GM12892 (cell line): ENCODE results near the gene CD33.
"Not testable (repeated sequence)": the region's sequence is repeated elsewhere in the genome, so short reads cannot be mapped to it uniquely, and the experiment has no call there.

Source experiments
- DNase-seq: peaks from one replicate; pipeline ENCODE4 v3.0.0; 2011; ENCODE audit not compliant: insufficient read length
- FAIRE-seq: peaks from 2 replicates; lab custom pipeline; 2011; peaks lifted over from hg19 to GRCh38; lab: Jason Lieb, UNC
- POLR2A ChIP-seq: IDR thresholded peaks from 2 replicates; pipeline ENCODE4 v1.6.1; 2011; ENCODE audit warnings: low read depth, low read length, control low read depth
- POLR2AphosphoS5 ChIP-seq: IDR thresholded peaks from 2 replicates; pipeline ENCODE4 v1.6.1; 2011; ENCODE audit warnings: low read depth, low read length, control low read depth
- TAF1 ChIP-seq: IDR thresholded peaks from 2 replicates; pipeline ENCODE4 v1.6.1; 2011; ENCODE audit warnings: low read depth, mild to moderate bottlenecking, control low read depth, low read length, borderline replicate concordance

Gene CD33

DNA sequence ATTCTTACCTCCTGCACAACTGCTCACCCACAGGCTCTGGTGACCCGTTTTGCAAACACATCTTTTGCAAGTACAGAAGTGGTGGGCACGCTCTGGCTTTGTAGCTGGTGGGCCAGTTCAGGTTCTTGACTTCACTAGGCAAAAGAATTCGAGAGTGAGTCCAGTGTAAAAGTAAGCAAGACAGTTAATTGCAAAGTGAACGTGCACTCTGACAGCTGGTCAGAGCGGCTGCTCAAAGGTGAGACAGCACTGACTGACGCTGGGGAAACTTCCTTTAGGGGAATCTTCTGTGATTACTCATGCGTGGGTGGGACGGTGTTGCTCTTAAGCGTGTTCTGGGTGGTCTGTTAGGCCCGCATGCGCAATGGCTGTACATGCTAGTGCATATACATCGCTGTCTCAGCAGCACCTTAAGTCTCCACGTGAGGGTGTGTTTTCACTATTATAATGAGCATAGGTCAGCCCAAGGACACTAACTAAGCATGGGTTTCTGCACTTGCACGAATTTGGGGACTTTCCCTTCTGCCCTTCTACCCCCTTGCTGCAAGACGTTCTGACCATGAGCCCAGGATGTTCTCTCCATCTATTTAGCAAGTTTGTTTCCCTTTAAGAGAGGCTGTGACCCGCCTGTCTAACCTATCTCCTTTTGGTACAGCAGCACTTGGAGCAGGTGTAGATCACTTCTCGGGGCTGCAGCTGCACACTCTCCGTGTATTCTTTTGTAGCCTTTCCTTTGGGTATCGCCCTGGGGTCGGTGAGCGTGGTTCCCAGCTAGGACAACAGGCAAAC, 30.2 kb upstream of the CD33 start:
- DNase-seq (no peak), FAIRE-seq (peak; percentile 97)
- TF ChIP-seq TAF1: no peak
- TF ChIP-seq POLR2AphosphoS5: no peak
- TF ChIP-seq POLR2A: no peak

DNA sequence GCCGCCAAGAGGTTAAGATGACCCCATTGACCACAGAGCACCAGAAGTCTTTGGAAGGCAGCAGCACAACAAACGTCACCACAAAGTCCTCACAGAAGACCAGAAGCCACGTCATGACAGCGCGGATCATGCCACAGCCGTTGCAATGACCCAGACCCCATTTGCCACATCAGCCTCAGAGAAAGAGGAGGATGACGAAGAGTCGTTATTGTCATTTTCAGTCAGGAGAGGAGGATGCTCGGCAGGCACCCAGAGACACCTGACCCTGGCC, 29.6 kb upstream of the CD33 start:
- TF ChIP-seq POLR2AphosphoS5 (no peak), TAF1 (no peak), POLR2A (no peak)
- FAIRE-seq (no peak), DNase-seq (no peak)

DNA sequence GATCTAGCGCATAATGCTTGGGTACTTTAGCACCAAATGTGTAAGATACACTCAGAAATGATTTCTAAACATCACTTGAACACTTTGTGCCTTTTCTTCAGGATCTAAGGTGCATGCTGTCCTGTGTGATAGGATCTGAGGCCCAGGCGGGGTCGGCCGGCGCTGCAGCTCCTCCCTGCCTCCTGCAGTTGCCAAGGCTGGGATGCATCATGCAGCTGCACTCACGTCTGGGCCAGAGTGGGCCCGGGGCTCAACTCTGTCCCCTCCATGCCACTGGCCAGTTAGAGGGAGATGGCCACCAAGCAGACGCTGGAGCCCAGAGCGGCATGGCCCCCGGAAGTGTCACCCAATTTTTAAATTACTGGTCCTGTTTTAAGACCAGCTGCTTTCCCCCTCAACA, 29.3 kb upstream of the CD33 start:
- no peak for DNase-seq
- no peak for FAIRE-seq
- TF ChIP-seq TAF1 (no peak), POLR2AphosphoS5 (no peak), POLR2A (no peak)

DNA sequence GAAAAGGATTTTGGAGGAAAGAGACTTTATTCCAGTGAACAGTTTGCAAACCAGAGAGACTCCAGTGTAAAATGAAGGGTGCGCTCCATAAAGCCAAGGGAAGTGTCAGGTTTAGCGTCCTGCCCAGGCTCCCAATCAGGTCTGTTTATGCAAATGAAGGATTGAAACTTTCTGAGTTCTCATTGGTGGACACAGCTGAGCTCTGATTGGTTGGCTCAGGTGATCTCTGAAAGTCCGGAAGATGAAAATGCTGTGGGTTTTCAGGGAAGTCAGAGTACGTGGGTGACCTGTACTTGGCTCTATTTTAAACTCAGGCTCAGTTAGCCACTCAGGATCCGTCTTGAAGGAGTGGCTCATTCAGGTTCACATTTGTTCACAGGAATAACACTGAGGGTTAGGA, 28.7 kb upstream of the CD33 start:
- TF ChIP-seq POLR2A (no peak), TAF1 (no peak), POLR2AphosphoS5 (no peak)
- no peak for DNase-seq
- FAIRE-seq: no peak

DNA sequence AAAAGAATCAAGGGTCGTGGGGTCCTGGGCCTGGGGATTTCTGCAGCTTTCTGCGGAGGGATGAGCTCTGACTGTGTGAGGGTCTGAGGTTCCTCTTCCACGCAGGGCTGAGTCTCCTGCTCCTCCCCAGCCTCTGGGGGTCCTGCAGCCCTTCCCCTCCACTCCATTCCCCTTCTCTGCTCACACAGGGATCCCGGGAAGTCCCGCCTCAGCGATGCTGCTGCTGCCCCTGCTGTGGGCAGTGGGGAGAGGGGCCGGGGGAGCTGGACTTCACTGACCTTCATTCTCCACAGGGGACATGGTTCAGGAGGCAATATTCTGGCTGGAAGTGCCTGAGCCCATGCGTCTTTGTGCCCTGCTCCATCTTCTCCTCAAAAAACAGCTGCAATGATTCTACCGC, 26.2 kb upstream of the CD33 start:
- FAIRE-seq (no peak), DNase-seq (no peak)
- TF ChIP-seq POLR2A (no peak), POLR2AphosphoS5 (no peak), TAF1 (no peak)

DNA sequence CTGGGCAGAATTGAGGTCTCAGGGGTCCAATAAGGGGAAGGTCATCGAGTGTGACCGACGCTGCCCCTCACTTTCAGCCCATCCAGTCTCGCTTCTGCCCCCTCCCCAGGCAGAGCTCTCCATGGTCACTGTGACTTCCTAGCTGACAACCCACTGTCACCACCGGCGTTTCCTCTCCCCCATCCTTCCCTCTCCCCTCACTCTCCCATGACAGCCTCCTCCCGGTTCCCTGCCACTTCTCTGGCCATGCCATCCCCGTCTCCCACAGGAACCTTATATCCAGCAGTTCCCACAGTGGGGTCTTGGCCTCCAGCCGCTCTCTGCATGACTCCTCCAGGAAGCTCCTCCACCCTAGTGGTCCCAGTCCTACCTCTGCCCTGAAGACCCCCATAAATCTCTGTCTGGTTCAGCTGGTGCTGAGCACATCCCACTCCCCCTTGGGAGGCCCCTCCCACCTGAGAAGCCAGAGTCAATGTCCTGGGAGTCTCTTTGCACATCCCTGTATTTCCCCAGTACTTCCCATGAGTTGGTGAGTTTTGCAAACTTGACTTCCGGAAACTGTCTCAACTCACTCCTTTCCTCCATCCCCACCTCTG, 24.7 kb upstream of the CD33 start:
- TF ChIP-seq POLR2AphosphoS5: no peak
- no peak for TF ChIP-seq TAF1
- no peak for TF ChIP-seq POLR2A
- DNase-seq (no peak), FAIRE-seq (no peak)

DNA sequence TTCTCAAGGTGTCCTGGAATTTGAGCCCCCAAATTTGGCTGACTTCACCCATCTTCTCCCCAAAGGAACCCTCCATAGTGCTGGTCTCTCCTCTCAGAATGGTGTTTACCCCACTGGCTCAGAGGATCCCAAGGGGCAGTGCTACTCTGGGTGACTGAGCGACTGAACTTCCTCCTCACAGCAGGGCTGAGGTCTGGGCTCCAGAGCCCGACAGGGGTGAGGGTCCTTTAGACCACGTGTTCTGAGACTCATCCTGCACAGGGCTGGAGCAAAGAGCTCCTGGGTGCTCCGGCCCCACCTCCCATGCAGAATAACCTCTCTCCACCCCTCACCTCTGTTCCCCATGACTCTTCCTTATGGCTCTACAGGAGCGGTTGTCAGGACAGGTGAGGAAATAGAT, 23.2 kb upstream of the CD33 start:
- FAIRE-seq (no peak), DNase-seq (no peak)
- TF ChIP-seq POLR2A (no peak), TAF1 (no peak), POLR2AphosphoS5 (no peak)

DNA sequence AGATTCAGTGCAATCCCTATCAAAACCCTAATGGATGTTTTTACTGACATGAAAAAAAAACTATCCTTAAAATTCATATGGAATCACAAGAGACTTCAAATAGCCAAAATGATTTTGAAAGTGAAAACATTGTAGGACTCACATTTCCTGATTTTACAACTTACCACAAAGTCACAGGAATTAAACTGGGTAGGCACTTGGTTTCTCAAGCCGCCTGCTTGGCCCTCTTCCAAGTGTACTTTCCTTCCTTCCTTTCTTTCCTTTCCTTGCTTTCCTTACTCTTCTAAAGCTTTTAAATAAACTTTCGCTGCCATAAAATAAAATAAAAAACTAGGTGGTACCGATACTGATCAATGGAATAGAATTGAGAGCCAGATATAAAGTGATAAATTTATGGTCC, 21.0 kb upstream of the CD33 start:
- no peak for TF ChIP-seq TAF1
- TF ChIP-seq POLR2A: no peak
- TF ChIP-seq POLR2AphosphoS5: no peak
- DNase-seq (no peak), FAIRE-seq (no peak)

DNA sequence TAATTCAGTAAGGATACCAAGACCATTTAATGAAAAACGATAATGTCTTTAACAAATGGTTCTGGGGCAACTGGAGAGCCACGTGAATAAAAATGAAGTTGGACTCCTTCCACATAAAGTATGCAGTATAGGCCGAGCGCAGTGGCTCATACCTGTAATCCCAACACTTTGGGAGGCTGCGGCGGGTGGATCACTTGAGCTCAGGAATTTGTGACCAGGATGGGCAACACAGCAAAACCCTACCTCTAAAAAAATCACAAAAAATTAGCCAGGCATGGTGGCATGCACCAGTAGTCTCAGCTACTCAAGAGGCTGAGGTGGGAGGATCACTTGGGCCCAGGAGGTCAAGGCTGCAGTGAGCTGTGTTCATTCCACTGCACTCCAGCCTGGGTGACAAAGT, 20.6 kb upstream of the CD33 start:
- no peak for DNase-seq
- TF ChIP-seq POLR2A: no peak
- no peak for TF ChIP-seq TAF1
- FAIRE-seq: no peak

DNA sequence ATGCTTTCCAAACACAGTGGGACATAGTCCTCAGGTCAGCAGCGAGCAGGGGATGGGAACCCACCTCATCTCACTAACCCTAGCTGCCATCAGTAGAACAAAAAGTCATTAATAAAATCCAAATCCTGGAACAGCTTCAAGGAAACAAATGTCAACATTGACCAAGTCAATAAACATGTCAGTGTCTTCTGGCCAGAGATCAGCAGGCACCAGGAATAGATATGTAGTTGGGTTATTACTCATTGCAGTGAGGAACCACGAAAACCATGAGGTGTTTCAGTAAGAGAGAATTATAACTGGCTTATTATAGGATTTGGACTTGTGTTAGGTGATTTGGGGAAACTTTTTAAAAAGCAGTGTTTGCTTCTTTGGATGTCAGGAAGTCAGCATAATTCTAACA, 17.1 kb upstream of the CD33 start:
- FAIRE-seq (peak; percentile 54), DNase-seq (no peak)
- TF ChIP-seq POLR2AphosphoS5 (no peak), TAF1 (no peak), POLR2A (no peak)

DNA sequence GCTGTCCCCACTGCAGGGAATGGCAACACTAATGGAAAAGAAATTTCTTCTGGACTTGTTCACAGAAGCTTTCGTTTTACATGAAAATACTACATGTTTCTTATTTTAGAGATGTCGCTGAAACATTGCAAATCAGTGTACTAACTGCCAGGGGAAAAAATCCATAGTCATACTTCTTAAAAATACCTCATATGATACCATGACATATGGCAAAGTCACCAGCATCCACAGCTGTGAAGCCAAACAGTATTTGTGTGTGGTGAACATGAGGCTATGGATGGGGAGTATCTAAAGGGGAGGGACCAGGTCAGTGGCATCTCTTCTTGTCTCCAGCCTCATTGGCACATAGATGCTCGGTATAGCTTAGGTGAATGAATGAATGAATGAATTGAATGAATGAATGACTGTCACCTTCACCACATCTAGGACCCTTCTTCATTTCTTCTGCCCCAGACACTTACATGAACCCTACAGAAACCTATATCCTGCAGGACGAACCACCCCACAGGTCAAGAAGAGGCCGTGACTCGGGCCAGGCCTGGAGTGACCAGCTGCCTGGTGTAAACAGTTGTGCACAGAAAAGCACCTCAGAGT, 14.6 kb upstream of the CD33 start:
- no peak for TF ChIP-seq TAF1
- TF ChIP-seq POLR2AphosphoS5: no peak
- TF ChIP-seq POLR2A: no peak
- DNase-seq: no peak
- FAIRE-seq: peak; percentile 67

DNA sequence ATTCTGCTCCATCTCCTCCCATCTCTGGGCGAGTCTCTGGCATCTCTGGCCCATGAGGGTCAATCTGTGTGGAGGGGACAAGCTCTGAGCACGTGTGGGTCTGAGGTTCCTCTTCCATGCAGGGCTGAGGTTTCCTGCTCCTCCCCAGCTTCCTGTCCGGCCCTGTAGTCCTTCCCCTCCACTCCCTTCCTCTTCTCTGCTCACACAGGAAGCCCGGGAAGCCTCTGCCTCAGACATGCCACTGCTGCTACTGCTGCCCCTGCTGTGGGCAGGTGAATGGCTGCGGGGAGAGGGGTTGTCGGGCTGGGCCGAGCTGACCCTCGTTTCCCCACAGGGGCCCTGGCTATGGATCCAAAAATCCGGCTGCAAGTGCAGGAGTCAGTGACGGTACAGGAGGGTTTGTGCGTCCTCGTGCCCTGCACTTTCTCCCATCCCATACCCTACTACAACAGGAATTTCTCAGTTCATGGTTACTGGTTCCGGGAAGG, 14.0 kb upstream of the CD33 start:
- DNase-seq: not testable (repeated sequence)
- FAIRE-seq: peak; percentile 61
